Transverse colon (tissue), 4 donors: ENCODE measurements around the gene CAPZA1. TPM values are rescaled to one million over a fixed set of nuclear protein-coding genes. Genes with fewer than 3 reads are reported as not detected.
A peak's percentile ranks its signal among the peaks of the same experiment; 100 is the strongest.

Experiments
- DNase-seq: peaks from one replicate; pipeline ENCODE4 v3.0.0-alpha.2; 2019
- H3K27ac ChIP-seq, 4 donors: fragments of 200-600 bp; sonication (generic); 2 replicates each; pipeline ENCODE4 v1.5.1; 2016 to 2018; ENCODE audit warnings: inconsistent platforms in 4 of 4
- H3K27me3 ChIP-seq: fragments of 200-600 bp; sonication (generic); 2 replicates; pipeline ENCODE4 v1.5.1; 2017; ENCODE audit warnings: inconsistent platforms
- H3K36me3 ChIP-seq, 4 donors: fragments of 200-600 bp; sonication (generic); 2 replicates each; pipeline ENCODE4 v1.5.1; 2017 to 2019; ENCODE audit warnings: inconsistent platforms in 4 of 4
- H3K4me1 ChIP-seq, 4 donors: fragments of 200-600 bp; sonication (generic); 2 replicates each; pipeline ENCODE4 v1.5.1; 2017 to 2020; ENCODE audit warnings: inconsistent platforms in 4 of 4
- H3K4me3 ChIP-seq, 4 donors: fragments of 200-600 bp; sonication (generic); 1 replicate in 1 of 4; 2 replicates in 3 of 4; pipeline versions ENCODE4 v1.5.1 to v1.6.1; 2017 to 2019; ENCODE audit warnings: inconsistent platforms in 4 of 4
- H3K9me3 ChIP-seq, 2 donors: fragments of 200-600 bp; sonication (generic); 2 replicates each; pipeline ENCODE4 v1.5.1; 2017 to 2019; ENCODE audit warnings: inconsistent platforms in 2 of 2
- CTCF ChIP-seq, 5 experiments: fragments of 200-600 bp in 3 of 5; fragments of 450-650 bp in 2 of 5; sonication (generic) in 3 of 5; IDR thresholded peaks; 1 replicate in 2 of 5; 2 replicates in 3 of 5; pipeline ENCODE4 v1.5.1; 2016 to 2017; ENCODE audit warnings: antibody characterized with exemption in 5 of 5, inconsistent platforms in 3 of 5, mild to moderate bottlenecking in 2 of 5, moderate library complexity in 1 of 5
- EP300 ChIP-seq: sonication (generic); formaldehyde crosslinking; IDR thresholded peaks from one replicate; pipeline ENCODE4 v1.6.1; 2017; ENCODE audit warnings: antibody characterized with exemption, low read depth
- POLR2A ChIP-seq: fragments of 450-650 bp; IDR thresholded peaks from one replicate; pipeline ENCODE4 v1.6.1; 2016; ENCODE audit warnings: antibody characterized with exemption, mild to moderate bottlenecking, moderate library complexity
- POLR2AphosphoS5 ChIP-seq, 3 donors: sonication (generic); formaldehyde crosslinking; IDR thresholded peaks; one replicate each; pipeline ENCODE4 v1.6.1; 2016; ENCODE audit warnings: antibody characterized with exemption in 3 of 3
- WGBS, 2 donors: methylation state at CpG; one replicate each; pipeline ENCODE4 v1.1.5; 2018; ENCODE audit warnings: low coverage in 1 of 2; 5-methylcytosine and 5-hydroxymethylcytosine counted together
- in situ Hi-C, 4 donors: fragments of 200-750 bp; cut with MboI; loops; one replicate each; pipeline versions ENCODE4 v1.15.0 to v1.15.1; 2017; ENCODE audit warnings: low sequenced_read_pairs in 3 of 4, low pct_ligation_motif_present in 1 of 4, low pct_unique_long_range_greater_than_20kb in 1 of 4
- intact Hi-C: fragments of 100-400 bp; cut with DNase I; formaldehyde crosslinking; loops from one replicate; pipeline ENCODE4 v1.15.1; 2023; ENCODE audit warnings: low total_unique reads
- total RNA-seq, 4 donors: library from RNA; depleted of rRNA; stranded (reverse); fragments of >200 nt; gene quantifications; one replicate each; pipeline ENCODE4 v1.1.0, GENCODE V29; 2016

CAPZA1 gene
- total RNA-seq, 4 donors from 2014 or later = 44.2 to 228 (median 123) TPM

GRCh38 chr1:112579801-112580510, 39.7 kb upstream of the CAPZA1 start:
- intact Hi-C loops = no loop called here
- no peak for TF ChIP-seq POLR2A
- no peak for TF ChIP-seq CTCF (IDR thresholded peaks at IDR 0.05)
- no peak for TF ChIP-seq EP300
- TF ChIP-seq POLR2AphosphoS5 (IDR thresholded peaks at IDR 0.05) = no peak
- no peak for DNase-seq
- Histone ChIP-seq H3K27me3 (no peaks in the 10 kb centered on the region), H3K27ac (peak overlapping the region; percentile 28 to 70 (median 47)), H3K4me1 (peaks cover 0 to 32% (median 13%) of the 10 kb centered on the region in 4 donors), H3K9me3 (no peaks in the 10 kb centered on the region), H3K36me3 (peaks cover 0 to 3% (median 0%) of the 10 kb centered on the region in 4 donors), H3K4me3 (no peak overlapping the region)
- 86 to 87% methylated on average over 5 of the region's 5 CpGs for WGBS, 2 donors
- in situ Hi-C loops = no loop called here

- intact Hi-C loops = no loop called here
- TF ChIP-seq CTCF (IDR thresholded peaks at IDR 0.05) (no peak), POLR2A (no peak), EP300 (no peak), POLR2AphosphoS5 (IDR thresholded peaks at IDR 0.05) (no peak)
- H3K9me3 ChIP-seq = no peaks in the 10 kb centered on the region
- in situ Hi-C loops = no loop called here
- no peak overlapping the region for H3K4me3 ChIP-seq
- no peaks in the 10 kb centered on the region for H3K36me3 ChIP-seq
- no peak for DNase-seq
- H3K27ac ChIP-seq = peak overlapping the region in 3 of 4 donors; percentile 15 to 72 (median 58)
- peaks cover 0 to 32% (median 13%) of the 10 kb centered on the region in 4 donors for H3K4me1 ChIP-seq
- H3K27me3 ChIP-seq = no peaks in the 10 kb centered on the region
Measured at GRCh38 chr1:112581586-112582192, 37.9 kb upstream of the CAPZA1 start.

- H3K4me1 ChIP-seq = peaks cover 0 to 32% (median 13%) of the 10 kb centered on the region in 4 donors
- H3K9me3 ChIP-seq = no peaks in the 10 kb centered on the region
- no peak overlapping the region for H3K27ac ChIP-seq
- H3K27me3 ChIP-seq = no peaks in the 10 kb centered on the region
- H3K36me3 ChIP-seq = peaks cover 0 to 3% (median 1%) of the 10 kb centered on the region in 4 donors
- H3K4me3 ChIP-seq = no peak overlapping the region
- in situ Hi-C loops = no loop called here
- intact Hi-C loops = no loop called here
- no peak for TF ChIP-seq CTCF (IDR thresholded peaks at IDR 0.05)
- no peak for TF ChIP-seq EP300
- no peak for TF ChIP-seq POLR2AphosphoS5 (IDR thresholded peaks at IDR 0.05)
- TF ChIP-seq POLR2A = no peak
- DNase-seq = no peak
Measured at GRCh38 chr1:112583366-112583765, 36.3 kb upstream of the CAPZA1 start.

GRCh38 chr1:112589766-112590165, 29.9 kb upstream of the CAPZA1 start:
- Histone ChIP-seq H3K9me3 (no peaks in the 10 kb centered on the region), H3K27ac (no peak overlapping the region), H3K4me3 (no peak overlapping the region), H3K4me1 (no peaks in the 10 kb centered on the region), H3K36me3 (peaks cover 0 to 35% (median 9%) of the 10 kb centered on the region in 4 donors), H3K27me3 (no peaks in the 10 kb centered on the region)
- in situ Hi-C loops = no loop called here
- WGBS, 2 donors = 83 to 100% methylated on average over 1 of the region's 1 CpG
- intact Hi-C loops = no loop called here
- no peak for TF ChIP-seq CTCF (IDR thresholded peaks at IDR 0.05)
- TF ChIP-seq EP300 = no peak
- no peak for TF ChIP-seq POLR2AphosphoS5 (IDR thresholded peaks at IDR 0.05)
- TF ChIP-seq POLR2A = no peak
- DNase-seq = no peak
